Muscle of back (tissue), 11 donors: ENCODE data around the gene SIVA1. TPM values are rescaled to one million over a fixed set of nuclear protein-coding genes. Genes with fewer than 3 reads are reported as not detected.

ENCODE experiments used
- DNase-seq, 3 donors: peaks; one replicate each; pipeline versions ENCODE4 v3.0.0 to v3.0.0-alpha.2; 2013
- polyA plus RNA-seq, 10 donors: library from polyadenylated mRNA; unstranded; fragments of 120-200 nt; gene quantifications; one replicate each; pipeline ENCODE4 v1.2.1, GENCODE V29; 2013; ENCODE audit not compliant: insufficient read length in 10 of 10

Gene SIVA1
- polyA plus RNA-seq, 10 donors, result 48.4 to 90.0 (median 70.7) TPM

DNA sequence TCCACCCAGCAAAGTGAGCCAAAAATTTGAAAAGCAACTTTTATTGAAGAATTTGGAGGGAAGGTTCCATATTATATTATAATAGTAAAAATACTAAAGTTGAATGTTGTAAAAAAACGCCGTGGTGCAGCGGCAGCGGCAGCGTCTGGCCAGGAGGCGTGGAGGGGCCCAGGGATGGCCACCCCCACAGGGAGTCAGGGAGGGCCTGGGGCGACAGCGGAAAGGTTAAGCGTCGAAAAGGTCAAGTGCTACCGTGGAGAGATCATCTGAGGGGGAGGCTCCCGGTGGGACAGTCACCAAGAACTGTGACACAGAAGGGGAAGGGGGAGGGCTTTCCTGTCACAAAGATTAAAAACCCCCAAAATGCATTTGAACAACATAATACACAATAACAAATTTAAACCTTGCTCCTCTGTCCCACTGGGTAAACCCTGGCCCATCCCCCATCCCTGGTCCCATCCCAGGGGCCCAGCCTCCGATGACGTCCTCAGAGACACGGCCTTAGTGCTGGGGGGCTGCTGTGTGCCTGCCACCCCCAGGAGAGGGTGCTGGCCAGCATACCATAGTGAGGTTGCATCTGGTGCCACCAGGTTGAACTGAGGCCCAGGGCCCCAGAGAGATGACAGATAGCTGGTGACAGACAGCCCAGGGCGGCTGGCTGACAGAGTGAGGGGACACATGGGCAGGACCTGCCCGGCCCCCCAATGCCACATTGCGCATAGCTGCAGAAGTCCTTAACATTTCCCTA is 16.6 kb downstream of the SIVA1 start:
- no peak for DNase-seq

GRCh38 chr14:104770072-104770579 is 17.2 kb downstream of the SIVA1 start:
- no peak for DNase-seq

DNA sequence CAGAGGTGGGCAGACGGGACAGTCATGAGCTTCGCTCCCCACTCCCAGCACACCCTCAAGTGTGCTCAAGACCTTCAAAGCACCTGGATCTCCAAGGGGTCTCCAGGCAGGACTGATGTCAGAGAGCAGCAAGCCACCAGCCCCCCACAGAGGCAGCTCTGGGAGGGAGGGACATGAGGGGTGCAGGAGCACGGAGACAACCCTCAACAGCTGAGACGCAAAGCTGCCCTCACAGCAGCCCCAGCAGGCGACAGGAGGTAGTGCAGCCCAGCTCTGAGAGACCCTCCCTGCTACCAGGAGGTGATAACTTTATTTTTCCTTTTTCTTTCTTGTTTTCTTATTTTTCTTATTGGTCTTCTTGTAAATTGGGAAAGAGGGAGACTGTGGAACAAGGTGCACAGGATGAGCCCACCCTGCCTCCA is 17.9 kb downstream of the SIVA1 start:
- no peak for DNase-seq

- no peak for DNase-seq
Measured at GRCh38 chr14:104771374-104771773, 18.4 kb downstream of the SIVA1 start.

DNA sequence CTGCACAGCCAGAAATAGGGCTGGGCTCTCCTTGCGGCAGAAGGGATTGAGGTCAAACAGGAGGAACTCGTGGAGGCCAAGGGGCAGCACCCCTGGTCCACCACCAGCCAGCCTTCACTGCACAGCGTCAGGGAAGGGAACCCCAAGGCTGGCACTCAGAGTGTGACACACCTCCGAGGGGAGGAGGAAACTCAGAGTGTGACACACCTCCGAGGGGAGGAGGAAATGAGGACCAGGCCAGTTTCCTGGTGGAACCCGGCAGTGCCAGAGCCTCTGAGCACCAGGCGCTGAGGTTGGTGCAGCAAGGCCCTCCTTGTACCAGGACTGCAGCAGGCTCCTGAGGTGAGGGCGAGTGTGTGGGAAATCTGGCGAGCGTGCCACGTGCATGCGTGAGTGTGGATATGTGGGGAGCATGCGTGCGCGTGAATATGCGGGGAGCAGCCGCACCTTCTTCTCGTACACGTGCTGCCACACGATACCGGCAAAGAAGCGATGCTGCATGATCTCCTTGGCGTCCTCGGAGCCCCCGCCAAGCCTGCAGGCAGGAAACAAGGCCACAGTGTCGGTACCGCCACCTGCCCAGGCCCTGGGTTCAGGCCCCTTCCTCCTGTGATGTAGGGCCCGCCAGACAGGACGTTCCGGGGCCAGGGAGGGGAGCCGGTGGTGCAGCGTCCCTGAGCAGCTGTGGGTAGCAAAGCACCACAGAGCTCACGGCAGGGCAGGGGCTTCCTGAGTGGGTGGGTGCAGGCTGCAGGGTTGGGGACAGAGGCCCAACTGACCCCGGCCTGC is 19.2 kb downstream of the SIVA1 start:
- no peak for DNase-seq

DNA sequence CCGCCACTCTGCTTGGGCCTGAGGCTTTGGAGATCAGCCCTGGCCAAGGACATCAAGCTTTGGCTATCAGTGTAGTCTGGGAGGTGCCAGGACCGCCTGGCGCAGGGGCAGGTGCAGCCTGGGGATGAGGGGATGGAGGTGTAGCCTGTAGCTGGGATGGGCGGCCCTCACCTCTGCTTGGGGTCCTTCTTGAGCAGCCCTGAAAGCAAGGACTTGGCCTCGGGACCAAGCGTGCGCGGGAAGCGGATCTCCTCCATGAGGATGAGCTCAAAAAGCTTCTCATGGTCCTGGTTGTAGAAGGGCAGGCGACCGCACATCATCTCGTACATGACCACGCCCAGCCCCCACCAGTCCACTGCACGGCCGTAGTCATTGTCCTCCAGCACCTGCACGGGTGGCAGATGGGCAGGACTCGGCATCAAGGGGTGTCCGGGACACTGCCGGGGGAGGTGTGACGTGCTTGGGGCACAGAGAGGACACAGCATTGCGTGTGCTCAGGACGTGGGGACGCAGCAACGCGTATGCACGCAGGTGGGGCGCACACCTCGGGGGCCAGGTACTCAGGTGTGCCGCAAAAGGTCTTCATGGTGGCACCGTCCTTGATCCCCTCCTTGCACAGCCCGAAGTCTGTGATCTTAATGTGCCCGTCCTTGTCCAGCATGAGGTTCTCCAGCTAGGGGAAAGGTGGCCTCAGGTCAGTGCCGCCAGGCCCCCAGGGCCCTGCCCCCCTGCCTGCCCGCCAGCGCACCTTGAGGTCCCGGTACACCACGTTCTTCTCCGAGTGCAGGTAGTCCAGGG is 20.0 kb downstream of the SIVA1 start:
- no peak for DNase-seq

- no peak for DNase-seq
Measured at GRCh38 chr14:104773505-104774452, 20.8 kb downstream of the SIVA1 start.

DNA sequence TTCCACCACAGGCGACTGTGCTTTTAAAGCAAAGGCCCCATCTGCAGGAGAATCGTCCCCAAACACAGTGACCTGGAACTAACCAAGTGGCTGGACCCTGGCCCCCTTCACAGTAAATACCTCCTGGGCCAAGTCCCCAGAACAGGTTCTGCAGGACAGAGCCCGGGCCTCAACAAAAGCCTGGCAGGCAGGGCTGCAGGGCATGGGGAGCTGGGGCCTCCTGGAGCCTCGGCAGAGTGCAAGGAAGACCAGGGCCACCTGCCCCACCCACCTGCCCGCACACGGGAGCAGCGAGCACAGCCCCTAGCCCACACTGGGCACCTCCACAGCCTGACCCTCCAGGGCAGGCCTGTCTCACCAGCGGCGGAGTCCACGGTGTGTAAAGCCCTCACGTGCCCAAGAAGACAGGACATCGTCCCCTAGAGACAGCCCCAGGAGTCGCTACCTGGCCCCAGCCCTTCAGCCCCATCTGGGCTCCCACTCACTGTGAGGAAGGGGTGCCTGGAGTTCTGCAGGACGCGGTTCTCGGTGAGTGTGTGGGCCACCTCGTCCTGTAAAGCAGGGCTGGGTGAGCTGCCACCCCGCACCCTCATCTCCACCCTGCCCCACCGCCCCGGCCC is 21.6 kb downstream of the SIVA1 start:
- no peak for DNase-seq

DNA sequence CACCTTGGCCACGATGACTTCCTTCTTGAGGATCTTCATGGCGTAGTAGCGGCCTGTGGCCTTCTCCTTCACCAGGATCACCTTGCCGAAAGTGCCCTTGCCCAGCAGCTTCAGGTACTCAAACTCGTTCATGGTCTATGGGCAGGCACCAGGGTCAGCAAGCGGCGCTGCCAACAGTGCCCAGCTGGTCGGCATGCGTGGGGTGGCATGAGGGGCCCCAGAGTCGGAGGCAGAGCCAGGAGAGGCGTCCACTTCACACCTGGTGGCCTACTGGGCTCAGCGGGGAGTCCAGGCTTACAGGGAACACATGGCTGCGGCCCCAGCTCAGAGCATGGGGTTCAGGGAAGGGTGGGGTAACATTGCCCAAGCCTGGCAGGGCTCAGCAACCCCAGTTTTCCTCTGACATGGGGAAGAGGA is 22.1 kb downstream of the SIVA1 start:
- DNase-seq, result no peak

DNA sequence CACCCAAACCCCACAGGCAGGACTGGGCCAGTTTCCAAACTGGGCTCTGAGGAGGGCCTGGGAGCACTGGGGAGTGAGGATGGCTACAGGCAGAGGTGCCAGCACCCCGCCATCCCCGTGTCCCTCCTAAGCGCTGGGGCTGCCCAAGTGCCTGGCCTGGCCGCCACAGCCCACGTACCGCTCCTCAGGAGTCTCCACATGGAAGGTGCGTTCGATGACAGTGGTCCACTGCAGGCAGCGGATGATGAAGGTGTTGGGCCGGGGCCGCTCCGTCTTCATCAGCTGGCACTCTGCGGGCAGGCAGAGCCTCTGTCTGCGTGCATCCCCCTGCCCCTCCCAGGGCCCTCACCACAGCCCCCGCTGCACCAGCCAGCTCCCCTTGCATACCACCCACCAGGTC is 23.5 kb downstream of the SIVA1 start:
- DNase-seq, result no peak

- DNase-seq, result no peak
Measured at GRCh38 chr14:104776961-104777807, 24.2 kb downstream of the SIVA1 start.

- DNase-seq, result no peak
Measured at GRCh38 chr14:104777808-104778249, 24.9 kb downstream of the SIVA1 start.

- DNase-seq, result no peak
Measured at GRCh38 chr14:104778694-104779331, 25.9 kb downstream of the SIVA1 start.

DNA sequence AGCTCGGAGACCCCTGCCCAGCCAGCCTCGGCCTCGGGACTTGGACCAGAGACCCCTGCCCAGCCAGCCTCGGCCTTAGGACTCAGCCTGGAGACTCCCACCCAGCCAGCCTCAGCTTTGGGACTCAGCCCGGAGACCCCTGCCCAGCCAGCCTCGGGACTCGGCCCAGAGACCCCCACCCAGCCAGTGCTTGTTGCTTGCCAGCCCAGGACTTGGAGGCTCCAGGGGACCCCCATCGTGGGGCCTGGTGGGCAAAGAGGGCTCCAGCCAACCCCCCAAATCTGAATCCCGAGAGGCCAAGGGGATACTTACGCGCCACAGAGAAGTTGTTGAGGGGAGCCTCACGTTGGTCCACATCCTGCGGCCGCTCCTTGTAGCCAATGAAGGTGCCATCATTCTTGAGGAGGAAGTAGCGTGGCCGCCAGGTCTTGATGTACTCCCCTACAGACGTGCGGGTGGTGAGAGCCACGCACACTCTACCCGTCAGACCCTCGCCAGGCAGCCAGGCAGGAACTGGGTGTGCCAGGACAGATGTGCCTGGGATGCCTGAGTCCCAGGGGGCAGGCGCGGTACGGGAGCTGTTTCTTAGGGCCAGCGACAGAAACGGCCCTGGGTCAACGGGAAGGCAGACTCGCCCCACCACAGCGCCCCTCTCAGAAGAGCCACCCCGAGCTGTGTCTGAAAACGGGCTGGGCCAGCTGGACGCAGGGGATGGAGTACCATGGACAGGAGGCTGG is 27.0 kb downstream of the SIVA1 start:
- DNase-seq, result no peak

DNA sequence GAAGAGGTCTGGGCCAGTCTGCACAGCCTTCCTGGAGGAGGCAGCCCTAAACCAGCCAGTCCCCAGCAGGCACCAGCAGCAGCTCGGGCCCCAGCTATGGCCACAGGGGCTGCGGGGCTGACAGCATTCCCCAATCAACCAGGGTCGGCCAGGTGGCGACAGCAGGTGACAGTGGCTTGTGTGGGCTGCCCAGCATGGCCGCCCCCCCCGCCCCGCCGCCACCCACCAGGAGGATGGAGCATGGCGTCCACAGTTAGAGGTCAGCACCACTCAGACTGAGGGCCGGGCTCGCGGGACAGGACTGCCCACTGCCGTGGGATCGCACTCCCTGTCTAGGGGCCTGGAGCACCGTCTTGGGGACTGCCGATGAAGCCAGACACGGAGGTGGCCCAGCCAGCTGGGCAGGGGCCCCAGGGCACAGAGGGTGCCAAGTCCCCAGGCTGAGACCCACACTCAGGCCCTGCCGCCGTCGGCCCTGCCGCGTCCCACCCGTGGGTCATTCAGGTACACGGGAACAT is 27.6 kb downstream of the SIVA1 start:
- DNase-seq, result no peak

DNA sequence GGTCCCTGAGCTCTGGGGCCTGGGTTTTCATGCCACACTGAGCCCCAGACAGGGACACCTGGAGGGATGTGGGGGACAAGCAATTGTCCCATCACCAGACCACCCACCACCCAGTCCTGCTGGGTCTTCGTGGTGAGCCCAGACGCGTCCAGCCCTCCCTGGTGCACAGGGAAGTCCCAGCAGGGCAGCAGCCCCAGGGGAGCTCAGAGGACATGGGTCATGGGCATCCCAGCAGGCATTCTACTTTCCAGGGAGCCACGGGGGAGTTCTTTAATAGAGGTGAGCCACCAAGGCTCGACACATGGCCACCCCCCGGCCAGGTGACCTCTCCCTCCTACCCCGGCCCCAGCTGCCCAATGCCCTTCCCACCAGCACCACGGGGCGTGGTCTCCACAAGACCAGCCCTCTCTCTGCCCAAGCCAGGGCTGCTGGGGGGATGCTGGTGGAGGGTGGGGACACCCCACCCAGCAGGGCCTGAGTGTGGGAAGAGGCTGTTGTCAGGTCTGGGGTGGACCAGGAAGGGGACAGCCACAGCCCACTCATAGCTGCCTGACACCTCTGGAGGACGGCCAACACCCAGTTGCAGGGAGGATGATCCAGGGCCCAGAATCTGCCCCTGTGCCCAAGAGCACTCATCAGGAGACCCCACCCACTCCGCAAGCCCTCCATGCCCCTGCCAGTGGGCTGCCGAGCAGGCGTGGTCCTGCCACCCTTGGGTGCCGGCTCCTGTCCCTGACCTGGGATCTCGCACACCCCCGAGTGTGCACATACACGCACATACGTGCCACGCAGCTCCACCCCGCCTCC is 28.5 kb downstream of the SIVA1 start:
- DNase-seq, result no peak
